SJCRH30 (cell line): ENCODE measurements around the gene MME. TPM values are rescaled to one million over a fixed set of nuclear protein-coding genes. Genes with fewer than 3 reads are reported as not detected.
"Not testable (repeated sequence)": the region's sequence is repeated elsewhere in the genome, so short reads cannot be mapped to it uniquely, and the experiment has no call there.

Experiments used
- DNase-seq, 2 experiments: peaks; one replicate each; pipeline ENCODE4 v3.0.0-alpha.2; 2015 to 2020
- H3K27ac ChIP-seq: fragments of 250-450 bp; sonication (Bioruptor Pico); 2 replicates; pipeline ENCODE4 v1.5.1; 2020; ENCODE audit warnings: mild to moderate bottlenecking, moderate library complexity
- H3K27me3 ChIP-seq: fragments of 250-450 bp; sonication (Bioruptor Pico); 2 replicates; pipeline ENCODE4 v1.5.1; 2020; ENCODE audit warnings: mild to moderate bottlenecking, moderate library complexity
- H3K36me3 ChIP-seq: fragments of 250-450 bp; sonication (Bioruptor Pico); 2 replicates; pipeline ENCODE4 v1.5.1; 2020; ENCODE audit warnings: mild to moderate bottlenecking, moderate library complexity
- H3K4me1 ChIP-seq: fragments of 250-450 bp; sonication (Bioruptor Pico); 2 replicates; pipeline ENCODE4 v1.5.1; 2020; ENCODE audit warnings: mild to moderate bottlenecking, moderate library complexity
- H3K4me3 ChIP-seq: fragments of 250-450 bp; sonication (Bioruptor Pico); 2 replicates; pipeline ENCODE4 v1.5.1; 2020; ENCODE audit warnings: mild to moderate bottlenecking, moderate library complexity
- H3K9me3 ChIP-seq: fragments of 250-450 bp; sonication (Bioruptor Pico); replicated peaks from 2 replicates; pipeline ENCODE4 v1.5.1; 2020; ENCODE audit warnings: mild to moderate bottlenecking, moderate library complexity
- total RNA-seq: library from RNA; depleted of rRNA; stranded (reverse); fragments of >200 nt; shearing (Covaris generic); gene quantifications from 2 replicates; pipeline ENCODE4 v1.2.3, GENCODE V29; 2014

MME gene
- total RNA-seq, 1 experiment from 2014 or later, result 71.5 TPM

DNA sequence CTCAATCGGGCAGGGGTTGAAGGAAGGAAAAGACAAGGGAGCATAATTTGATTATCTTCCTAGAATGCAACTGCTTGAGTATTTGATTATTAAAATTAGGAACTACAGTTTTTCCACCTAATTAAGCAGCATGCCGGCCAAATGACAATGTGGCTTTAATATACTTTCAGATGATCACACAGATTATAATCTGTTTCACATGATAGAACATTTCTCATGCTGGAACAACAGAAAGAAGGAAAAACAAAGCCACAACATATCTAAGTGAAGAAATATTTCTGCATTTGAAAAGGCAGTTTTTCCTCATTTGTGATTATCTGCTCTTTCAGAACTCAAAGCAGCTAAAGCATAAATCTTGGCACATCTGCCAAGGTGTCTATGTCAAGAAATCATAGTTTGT is 130.6 kb downstream of the MME start:
- H3K4me1 ChIP-seq, result no peaks in the 10 kb centered on the region; the same call in 1 of the 2 replicates
- no peaks in the 10 kb centered on the region for H3K9me3 ChIP-seq
- DNase-seq, result no peak
- no peaks in the 10 kb centered on the region for H3K27me3 ChIP-seq
- no peak overlapping the region for H3K4me3 ChIP-seq
- H3K36me3 ChIP-seq, result no peaks in the 10 kb centered on the region
- no peak overlapping the region; the same call in 1 of the 2 replicates for H3K27ac ChIP-seq

DNA sequence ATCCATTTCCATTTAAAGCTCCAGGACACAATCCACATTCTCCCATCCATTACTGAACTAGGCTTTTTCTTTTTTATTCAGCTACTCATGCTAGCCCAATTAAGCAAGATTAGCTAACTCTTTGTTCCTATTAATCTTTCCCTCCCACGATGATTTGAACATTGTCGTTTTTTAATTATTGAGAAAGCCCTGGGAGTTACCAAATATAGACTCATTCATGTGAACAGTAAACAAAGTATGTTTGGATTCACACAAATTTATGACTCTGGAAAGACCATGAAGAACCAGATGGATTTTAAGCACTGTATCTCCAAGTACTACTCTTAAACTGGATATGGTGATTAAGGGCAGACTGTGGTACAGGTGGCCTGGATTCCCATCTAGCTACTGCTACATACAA is 131.1 kb downstream of the MME start:
- no peaks in the 10 kb centered on the region; the same call in 1 of the 2 replicates for H3K4me1 ChIP-seq

GRCh38 chr3:155211940-155212339 is 131.8 kb downstream of the MME start:
- Histone ChIP-seq H3K27ac (no peak overlapping the region), H3K36me3 (no peaks in the 10 kb centered on the region), H3K4me1 (no peaks in the 10 kb centered on the region; the same call in 1 of the 2 replicates), H3K27me3 (no peaks in the 10 kb centered on the region), H3K9me3 (no peaks in the 10 kb centered on the region), H3K4me3 (no peak overlapping the region)
- no peak for DNase-seq

More for the DNA sequence above, 131.1 kb downstream of the MME start:
- Histone ChIP-seq H3K9me3 (no peaks in the 10 kb centered on the region), H3K27me3 (no peaks in the 10 kb centered on the region), H3K36me3 (no peaks in the 10 kb centered on the region), H3K27ac (no peak overlapping the region; the same call in 1 of the 2 replicates), H3K4me3 (no peak overlapping the region)
- DNase-seq, result no peak

DNA sequence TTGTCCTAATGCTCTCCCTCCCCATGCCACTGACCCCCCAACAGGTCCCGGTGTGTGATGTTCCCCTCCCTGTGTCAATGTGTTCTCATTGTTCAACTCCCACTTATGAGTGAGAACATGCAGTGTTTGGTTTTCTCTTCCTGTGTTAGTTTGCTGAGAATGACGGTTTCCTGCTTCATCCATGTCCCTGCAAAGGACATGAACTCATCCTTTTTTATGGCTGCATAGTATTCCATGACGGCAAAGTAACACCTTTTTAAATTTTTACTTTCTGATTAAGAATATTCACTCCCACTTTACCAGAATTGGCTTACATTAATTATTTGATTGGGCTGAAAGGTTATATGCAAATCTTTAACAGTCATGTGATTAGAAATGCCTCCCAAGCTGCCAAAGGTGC is 135.9 kb downstream of the MME start:
- H3K27ac ChIP-seq, H3K9me3 ChIP-seq, DNase-seq, H3K4me3 ChIP-seq, H3K36me3 ChIP-seq, H3K4me1 ChIP-seq, H3K27me3 ChIP-seq: not testable (repeated sequence)

GRCh38 chr3:155217591-155217990 is 137.5 kb downstream of the MME start:
- H3K9me3 ChIP-seq, result no peaks in the 10 kb centered on the region
- H3K4me1 ChIP-seq, result no peaks in the 10 kb centered on the region
- H3K27ac ChIP-seq, result no peak overlapping the region
- no peaks in the 10 kb centered on the region for H3K27me3 ChIP-seq
- no peak for DNase-seq
- no peak overlapping the region for H3K4me3 ChIP-seq
- H3K36me3 ChIP-seq, result no peaks in the 10 kb centered on the region

GRCh38 chr3:155218462-155218861 is 138.3 kb downstream of the MME start:
- Histone ChIP-seq H3K36me3 (no peaks in the 10 kb centered on the region), H3K27me3 (no peaks in the 10 kb centered on the region), H3K27ac (no peak overlapping the region), H3K9me3 (no peaks in the 10 kb centered on the region), H3K4me1 (no peaks in the 10 kb centered on the region), H3K4me3 (no peak overlapping the region)
- no peak for DNase-seq

DNA sequence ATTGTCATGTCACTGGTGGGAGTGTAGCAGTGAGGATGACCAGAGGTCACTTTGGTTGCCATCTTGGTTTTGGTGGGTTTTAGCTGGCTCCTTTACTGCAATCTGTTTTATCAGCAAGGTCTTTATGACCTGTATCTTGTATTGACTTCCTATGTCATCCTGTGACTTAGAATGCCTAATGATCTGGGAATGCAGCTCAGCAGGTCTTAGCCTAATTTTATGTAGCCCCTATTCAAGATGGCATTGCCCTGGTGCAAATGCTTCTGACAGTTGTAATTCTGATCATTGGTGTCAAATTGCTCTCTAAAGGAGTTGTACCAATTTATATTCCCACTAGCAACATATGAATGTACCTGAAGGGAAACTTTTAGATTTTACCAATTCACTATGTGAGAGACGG is 139.0 kb downstream of the MME start:
- H3K27me3 ChIP-seq, result no peaks in the 10 kb centered on the region
- H3K36me3 ChIP-seq, result no peaks in the 10 kb centered on the region
- no peak overlapping the region for H3K27ac ChIP-seq
- no peak for DNase-seq
- no peak overlapping the region for H3K4me3 ChIP-seq
- no peaks in the 10 kb centered on the region for H3K9me3 ChIP-seq
- no peaks in the 10 kb centered on the region for H3K4me1 ChIP-seq

DNA sequence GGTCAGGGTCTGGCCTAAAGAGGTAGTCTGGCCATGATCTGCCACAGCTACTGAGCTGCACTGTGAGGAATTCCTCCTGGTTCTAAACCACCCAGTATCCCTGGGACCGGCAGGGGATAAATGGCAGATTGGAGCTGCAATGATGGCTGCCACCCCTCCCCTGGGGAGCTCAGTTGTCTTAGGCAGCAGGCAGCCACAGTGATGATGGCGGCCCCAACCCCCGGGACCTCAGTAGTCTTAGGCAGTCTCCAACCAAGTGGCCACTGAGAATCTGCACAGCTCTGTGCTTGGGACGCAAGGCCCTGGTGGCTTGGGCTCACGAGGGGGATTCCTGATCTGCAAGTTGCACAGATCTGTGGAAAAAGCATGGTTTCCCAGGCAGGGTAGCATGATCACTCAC is 145.3 kb downstream of the MME start:
- no peaks in the 10 kb centered on the region for H3K4me1 ChIP-seq
- H3K27me3 ChIP-seq, result no peaks in the 10 kb centered on the region
- H3K27ac ChIP-seq, result no peak overlapping the region
- no peaks in the 10 kb centered on the region for H3K9me3 ChIP-seq
- no peak overlapping the region for H3K4me3 ChIP-seq
- no peak for DNase-seq
- H3K36me3 ChIP-seq, result no peaks in the 10 kb centered on the region

GRCh38 chr3:155227141-155227540 is 147.0 kb downstream of the MME start:
- no peak for DNase-seq
- Histone ChIP-seq H3K36me3 (no peaks in the 10 kb centered on the region), H3K27me3 (no peaks in the 10 kb centered on the region), H3K9me3 (no peaks in the 10 kb centered on the region), H3K27ac (no peak overlapping the region), H3K4me3 (no peak overlapping the region), H3K4me1 (peaks cover 9% of the 10 kb centered on the region)

DNA sequence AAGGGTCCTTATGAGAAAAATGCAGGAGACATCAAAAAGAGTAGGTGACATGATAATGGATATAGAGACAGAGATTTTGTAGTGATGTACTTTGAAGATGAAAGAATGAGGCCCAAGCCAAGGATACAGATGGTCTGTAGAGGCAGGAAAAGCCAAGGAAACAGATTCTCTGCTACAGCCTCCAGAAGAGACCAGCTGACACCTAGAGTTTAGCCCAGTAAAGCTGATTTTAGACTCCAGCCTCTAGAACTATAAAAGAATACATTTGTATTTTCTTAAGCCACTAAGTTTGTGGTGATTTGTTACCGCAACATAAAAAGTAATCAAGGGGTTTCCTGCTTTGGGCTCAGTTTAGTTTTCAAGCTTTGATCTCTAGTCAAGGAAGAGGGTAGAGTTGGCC is 148.6 kb downstream of the MME start:
- no peaks in the 10 kb centered on the region for H3K9me3 ChIP-seq
- no peak overlapping the region for H3K27ac ChIP-seq
- DNase-seq, result no peak
- H3K36me3 ChIP-seq, result no peaks in the 10 kb centered on the region
- H3K27me3 ChIP-seq, result no peaks in the 10 kb centered on the region
- peaks cover 22% of the 10 kb centered on the region for H3K4me1 ChIP-seq
- no peak overlapping the region for H3K4me3 ChIP-seq

DNA sequence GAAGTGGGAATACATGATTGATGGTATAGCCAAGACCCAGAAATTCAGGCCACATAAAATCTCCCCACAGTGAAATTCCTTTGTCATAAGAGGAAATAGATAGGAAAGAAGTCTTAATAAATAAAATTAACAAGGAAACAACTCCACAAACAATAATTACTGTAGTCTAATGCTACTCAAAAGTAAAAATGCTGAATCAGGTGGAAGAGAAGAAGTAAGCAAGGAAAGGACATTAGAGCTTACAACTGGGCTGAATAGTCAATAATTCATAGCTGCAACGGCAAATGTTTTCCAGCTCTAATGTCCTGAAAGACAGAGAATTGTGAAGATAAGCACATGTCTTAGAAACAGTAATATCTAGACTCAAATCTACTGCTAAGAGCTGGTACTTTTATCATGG is 149.0 kb downstream of the MME start:
- Histone ChIP-seq H3K27ac (no peak overlapping the region), H3K4me3 (no peak overlapping the region)

DNA sequence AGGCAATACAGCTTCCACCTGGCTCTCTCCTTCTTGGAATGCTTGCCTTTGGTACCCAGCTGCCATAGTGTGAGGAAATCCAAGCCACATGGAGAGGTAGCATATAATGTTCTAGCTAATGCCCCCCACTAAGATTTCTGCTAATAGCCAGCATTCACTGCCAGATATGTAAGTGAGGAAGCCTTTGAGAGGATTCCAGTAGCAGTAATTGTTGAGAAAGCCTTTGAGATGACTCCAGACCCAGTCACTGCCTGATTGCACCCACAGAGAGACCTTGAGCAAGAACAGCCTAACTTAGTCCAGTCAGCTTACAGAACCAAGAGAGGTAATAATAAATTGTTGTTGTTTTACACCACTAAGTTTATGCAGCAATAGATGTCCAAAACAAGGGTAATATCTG is 150.3 kb downstream of the MME start:
- no peak overlapping the region for H3K27ac ChIP-seq
- H3K9me3 ChIP-seq, result no peaks in the 10 kb centered on the region
- H3K4me3 ChIP-seq, result no peak overlapping the region
- peaks cover 23% of the 10 kb centered on the region for H3K4me1 ChIP-seq
- DNase-seq, result no peak
- no peaks in the 10 kb centered on the region for H3K27me3 ChIP-seq
- H3K36me3 ChIP-seq, result no peaks in the 10 kb centered on the region

More for the DNA sequence above, 149.0 kb downstream of the MME start:
- DNase-seq, result no peak
- no peaks in the 10 kb centered on the region for H3K27me3 ChIP-seq
- no peaks in the 10 kb centered on the region for H3K9me3 ChIP-seq
- H3K4me1 ChIP-seq, result peaks cover 23% of the 10 kb centered on the region
- H3K36me3 ChIP-seq, result no peaks in the 10 kb centered on the region

- Histone ChIP-seq H3K27ac (peak overlapping the region; percentile 78), H3K27me3 (no peaks in the 10 kb centered on the region), H3K4me3 (no peak overlapping the region), H3K36me3 (no peaks in the 10 kb centered on the region), H3K9me3 (no peaks in the 10 kb centered on the region), H3K4me1 (peaks cover 23% of the 10 kb centered on the region)
- DNase-seq, result peak; percentile 57 to 71
These were observed 151.7 kb downstream of the MME start for GRCh38 chr3:155231792-155232191.

DNA sequence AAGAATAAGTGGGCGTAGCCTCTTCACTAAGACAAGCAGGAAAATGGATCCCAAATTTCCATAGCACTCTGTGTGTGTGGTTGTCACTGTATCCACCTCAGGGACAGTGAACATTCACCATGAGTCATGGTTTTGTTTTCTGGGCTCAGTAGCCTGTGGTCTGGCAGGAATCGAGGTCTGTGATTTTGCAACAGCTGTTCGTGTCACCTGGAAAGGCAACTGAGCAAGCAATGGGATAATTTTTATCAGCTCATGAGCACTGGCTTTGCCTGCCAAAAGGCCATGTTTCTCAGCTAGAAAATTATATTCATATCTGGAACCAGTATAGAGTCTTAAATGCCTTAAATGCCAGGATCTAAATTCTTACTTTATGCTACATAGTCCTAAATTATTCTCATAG is 152.5 kb downstream of the MME start:
- H3K9me3 ChIP-seq, result no peaks in the 10 kb centered on the region
- no peaks in the 10 kb centered on the region for H3K27me3 ChIP-seq
- peak; percentile 88 to 95 for DNase-seq
- H3K4me3 ChIP-seq, result no peak overlapping the region
- peak overlapping the region; percentile 78 for H3K27ac ChIP-seq
- peaks cover 23% of the 10 kb centered on the region for H3K4me1 ChIP-seq
- H3K36me3 ChIP-seq, result no peaks in the 10 kb centered on the region

- Histone ChIP-seq H3K4me3 (no peak overlapping the region), H3K27me3 (no peaks in the 10 kb centered on the region), H3K27ac (peak overlapping the region; percentile 78), H3K36me3 (no peaks in the 10 kb centered on the region), H3K9me3 (no peaks in the 10 kb centered on the region), H3K4me1 (peaks cover 23% of the 10 kb centered on the region)
- DNase-seq, result peak; percentile 79 to 89
These were observed 153.1 kb downstream of the MME start for GRCh38 chr3:155233213-155233612.
